ENCODE data around the gene TAX1BP1. TPM values are rescaled to one million over a fixed set of nuclear protein-coding genes. Genes with fewer than 3 reads are reported as not detected.

Gene TAX1BP1
- total RNA-seq, 6 experiments from 2014 or later = 39.2 to 63.8 (median 47.4) TPM

DNA sequence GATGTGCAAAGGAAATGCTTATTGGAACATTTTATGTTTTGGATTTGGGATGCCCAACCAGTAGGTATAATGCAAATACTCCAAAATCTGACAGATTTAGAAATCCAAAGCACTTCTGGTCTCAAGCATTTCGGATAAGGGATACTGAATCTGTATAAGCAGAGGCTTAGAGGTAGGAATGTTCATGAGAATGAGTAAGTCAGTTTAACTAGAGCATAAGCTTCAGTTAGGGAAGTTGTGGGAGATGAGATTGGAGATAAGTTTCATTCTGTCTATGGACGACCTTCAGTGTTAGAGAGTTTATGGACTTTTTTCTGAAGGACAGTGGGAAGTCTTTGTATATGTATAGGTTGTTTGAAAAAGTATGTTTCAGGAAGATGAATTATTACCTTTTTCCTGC lies 10.4 kb downstream of the TAX1BP1 start:
- H3K27me3 ChIP-seq = no peaks in the 10 kb centered on the region
- TF ChIP-seq, protein P1, sequence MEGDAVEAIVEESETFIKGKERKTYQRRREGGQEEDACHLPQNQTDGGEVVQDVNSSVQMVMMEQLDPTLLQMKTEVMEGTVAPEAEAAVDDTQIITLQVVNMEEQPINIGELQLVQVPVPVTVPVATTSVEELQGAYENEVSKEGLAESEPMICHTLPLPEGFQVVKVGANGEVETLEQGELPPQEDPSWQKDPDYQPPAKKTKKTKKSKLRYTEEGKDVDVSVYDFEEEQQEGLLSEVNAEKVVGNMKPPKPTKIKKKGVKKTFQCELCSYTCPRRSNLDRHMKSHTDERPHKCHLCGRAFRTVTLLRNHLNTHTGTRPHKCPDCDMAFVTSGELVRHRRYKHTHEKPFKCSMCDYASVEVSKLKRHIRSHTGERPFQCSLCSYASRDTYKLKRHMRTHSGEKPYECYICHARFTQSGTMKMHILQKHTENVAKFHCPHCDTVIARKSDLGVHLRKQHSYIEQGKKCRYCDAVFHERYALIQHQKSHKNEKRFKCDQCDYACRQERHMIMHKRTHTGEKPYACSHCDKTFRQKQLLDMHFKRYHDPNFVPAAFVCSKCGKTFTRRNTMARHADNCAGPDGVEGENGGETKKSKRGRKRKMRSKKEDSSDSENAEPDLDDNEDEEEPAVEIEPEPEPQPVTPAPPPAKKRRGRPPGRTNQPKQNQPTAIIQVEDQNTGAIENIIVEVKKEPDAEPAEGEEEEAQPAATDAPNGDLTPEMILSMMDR (IDR thresholded peaks at IDR 0.05) = no peak
- no peak for TF ChIP-seq POLR2A (IDR thresholded peaks at IDR 0.05)
- DNase-seq (no peak), ATAC-seq (no peak)
- peaks cover 0 to 30% (median 11%) of the 10 kb centered on the region in 4 donors for H3K4me1 ChIP-seq
- no peak overlapping the region for H3K4me3 ChIP-seq
- no peak overlapping the region for H3K27ac ChIP-seq
- no peaks in the 10 kb centered on the region for H3K9me3 ChIP-seq
- peaks cover 0 to 33% (median 9%) of the 10 kb centered on the region in 4 donors for H3K36me3 ChIP-seq
- intact Hi-C loops (cut with DNase I) = no loop called here
- 88% methylated on average over 2 of the region's 2 CpGs for WGBS (ENCODE audit: insufficient coverage, low coverage, low lambda C conversion rate, missing lambda C conversion rate)

DNA sequence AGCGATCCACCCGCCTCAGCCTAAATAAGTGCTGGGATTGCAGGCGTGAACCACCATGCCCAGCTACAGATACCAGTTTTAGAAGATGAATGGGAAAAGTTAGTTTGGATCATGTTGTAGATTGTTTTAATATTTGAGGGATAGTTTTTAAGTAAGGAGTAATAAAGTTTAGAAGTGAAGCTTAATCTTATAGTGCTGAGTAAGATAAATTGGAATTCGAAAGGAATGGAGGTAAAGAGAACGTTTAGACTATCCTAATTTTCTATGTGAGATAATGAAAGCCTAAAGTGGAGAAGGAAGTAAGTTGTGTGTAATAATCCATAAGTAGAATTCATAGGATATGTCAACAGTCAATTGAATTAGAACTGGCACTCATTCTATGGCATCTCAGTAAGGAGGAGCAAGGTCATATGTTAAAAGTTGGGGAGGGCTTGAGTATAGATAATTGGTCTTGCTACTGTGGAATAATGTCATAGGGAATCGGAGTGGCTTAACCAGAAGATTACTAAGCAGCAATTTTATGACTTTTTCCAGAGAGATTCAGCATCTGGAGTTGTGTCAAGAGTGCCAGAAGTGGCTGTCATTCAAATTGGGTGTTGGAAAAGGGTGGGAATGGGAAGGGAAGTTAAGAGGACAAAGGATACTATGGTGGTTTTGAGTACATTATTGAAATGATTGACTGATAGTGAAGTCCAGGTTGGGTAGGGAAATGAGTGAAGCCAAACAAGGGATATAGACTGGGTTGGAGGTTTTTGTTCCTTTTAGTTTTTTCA lies 12.1 kb downstream of the TAX1BP1 start:
- Histone ChIP-seq H3K36me3 (peaks cover 0 to 44% (median 9%) of the 10 kb centered on the region in 4 donors), H3K27me3 (no peaks in the 10 kb centered on the region), H3K9me3 (no peaks in the 10 kb centered on the region), H3K4me1 (peaks cover 0 to 16% (median 7%) of the 10 kb centered on the region in 4 donors), H3K27ac (no peak overlapping the region), H3K4me3 (no peak overlapping the region)
- TF ChIP-seq POLR2A (IDR thresholded peaks at IDR 0.05) = no peak
- WGBS (ENCODE audit: insufficient coverage, low coverage, low lambda C conversion rate, missing lambda C conversion rate) = 96% methylated on average over 6 of the region's 6 CpGs
- ATAC-seq (no peak), DNase-seq (no peak)
- intact Hi-C loops (cut with DNase I) = no loop called here

DNA sequence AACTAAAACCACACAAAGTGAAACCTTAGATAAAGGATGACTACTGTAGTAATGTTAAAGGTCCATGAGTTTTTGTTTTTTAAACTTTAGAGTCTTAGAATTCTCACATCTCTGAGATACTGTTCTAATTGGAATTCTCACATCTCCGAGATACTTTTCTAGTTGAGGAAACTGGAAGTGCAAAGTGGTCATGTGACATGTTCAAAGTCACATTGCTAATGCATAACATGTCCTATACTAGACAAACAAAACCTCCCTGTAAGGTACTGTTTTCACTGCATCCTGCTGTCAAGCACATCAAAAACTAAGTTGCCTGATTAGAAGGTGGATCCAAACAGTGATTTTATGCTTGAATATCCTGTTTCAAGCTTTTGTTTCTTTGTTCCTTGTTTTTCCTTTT lies 13.9 kb downstream of the TAX1BP1 start:
- intact Hi-C loops (cut with DNase I) = no loop called here
- no peak overlapping the region for H3K27ac ChIP-seq
- no peaks in the 10 kb centered on the region for H3K27me3 ChIP-seq
- H3K36me3 ChIP-seq = peaks cover 5 to 52% (median 10%) of the 10 kb centered on the region in 4 donors
- TF ChIP-seq, protein P1 (IDR thresholded peaks at IDR 0.05) = no peak
- TF ChIP-seq POLR2A (IDR thresholded peaks at IDR 0.05) = no peak
- no peaks in the 10 kb centered on the region for H3K9me3 ChIP-seq
- WGBS (ENCODE audit: insufficient coverage, low coverage, low lambda C conversion rate, missing lambda C conversion rate) = 50% methylated on average over 1 of the region's 1 CpG
- peaks cover 0 to under 1% (median 0%) of the 10 kb centered on the region in 4 donors for H3K4me1 ChIP-seq
- H3K4me3 ChIP-seq = no peak overlapping the region
- ATAC-seq = no peak
- DNase-seq = no peak

DNA sequence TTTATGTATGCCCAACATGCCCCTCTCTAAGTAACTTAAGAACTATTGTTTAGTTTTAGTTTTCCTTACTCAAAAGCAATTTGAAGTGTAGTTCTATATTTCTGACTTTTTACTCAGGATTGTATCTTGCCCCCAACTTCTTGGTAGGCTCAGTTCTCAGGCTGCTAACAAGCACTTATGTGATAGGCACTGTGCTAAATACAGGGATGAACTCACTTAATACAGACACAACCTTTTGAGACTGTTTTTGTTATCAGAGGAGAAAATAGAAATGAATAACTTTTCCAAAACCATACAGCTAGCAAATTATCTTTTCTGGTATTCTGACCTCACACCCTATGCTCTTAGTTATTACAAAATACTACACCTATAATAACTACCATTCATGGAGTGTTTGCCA lies 16.3 kb downstream of the TAX1BP1 start:
- no peak for DNase-seq
- ATAC-seq = no peak
- Histone ChIP-seq H3K4me3 (no peak overlapping the region), H3K27ac (no peak overlapping the region), H3K4me1 (no peaks in the 10 kb centered on the region), H3K36me3 (peaks cover 0 to 33% (median 5%) of the 10 kb centered on the region in 4 donors), H3K9me3 (no peaks in the 10 kb centered on the region), H3K27me3 (no peaks in the 10 kb centered on the region)
- TF ChIP-seq POLR2A (IDR thresholded peaks at IDR 0.05) = no peak
- intact Hi-C loops (cut with DNase I) = no loop called here

DNA sequence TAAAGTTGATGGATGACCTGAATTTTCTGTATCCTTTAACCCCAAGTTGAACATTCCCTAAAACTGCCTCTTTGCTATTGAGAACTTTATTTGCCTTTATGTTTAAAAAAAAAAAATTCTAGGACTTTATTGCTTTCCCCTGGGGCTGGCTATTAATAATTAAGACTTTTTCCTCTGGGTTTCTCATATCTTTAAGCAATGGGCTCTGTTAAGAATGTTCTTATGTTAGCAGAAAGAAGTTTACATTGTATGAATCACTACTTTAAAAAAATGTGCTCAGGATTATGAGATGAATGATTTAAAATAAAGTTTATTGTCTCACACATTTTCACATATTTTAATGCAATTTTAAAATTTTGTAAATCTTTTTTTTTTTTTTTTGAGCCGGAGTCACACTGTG lies 19.5 kb downstream of the TAX1BP1 start:
- peaks cover 0 to 28% (median 5%) of the 10 kb centered on the region in 4 donors for H3K36me3 ChIP-seq
- ATAC-seq (no peak), DNase-seq (no peak)
- H3K4me3 ChIP-seq = no peak overlapping the region
- TF ChIP-seq, protein P1 (IDR thresholded peaks at IDR 0.05) = no peak
- no peak for TF ChIP-seq POLR2A (IDR thresholded peaks at IDR 0.05)
- no peaks in the 10 kb centered on the region for H3K27me3 ChIP-seq
- H3K4me1 ChIP-seq = no peaks in the 10 kb centered on the region
- no peak overlapping the region for H3K27ac ChIP-seq
- WGBS (ENCODE audit: insufficient coverage, low coverage, low lambda C conversion rate, missing lambda C conversion rate) = no CpG with 5 or more reads among the region's 1 CpG
- H3K9me3 ChIP-seq = no peaks in the 10 kb centered on the region
- intact Hi-C loops (cut with DNase I) = no loop called here
